ENCODE results near the gene LRFN3. TPM values are rescaled to one million over a fixed set of nuclear protein-coding genes. Genes with fewer than 3 reads are reported as not detected.
A peak's percentile ranks its signal among the peaks of the same experiment; 100 is the strongest.

LRFN3 gene
- total and polyA plus RNA-seq, 10 of the 15 experiments (the other 5 are each of a cell fraction or from before 2014, with no cell fraction given): 0.02 to 7.3 (median 2.0) TPM; not detected in 1

DNA sequence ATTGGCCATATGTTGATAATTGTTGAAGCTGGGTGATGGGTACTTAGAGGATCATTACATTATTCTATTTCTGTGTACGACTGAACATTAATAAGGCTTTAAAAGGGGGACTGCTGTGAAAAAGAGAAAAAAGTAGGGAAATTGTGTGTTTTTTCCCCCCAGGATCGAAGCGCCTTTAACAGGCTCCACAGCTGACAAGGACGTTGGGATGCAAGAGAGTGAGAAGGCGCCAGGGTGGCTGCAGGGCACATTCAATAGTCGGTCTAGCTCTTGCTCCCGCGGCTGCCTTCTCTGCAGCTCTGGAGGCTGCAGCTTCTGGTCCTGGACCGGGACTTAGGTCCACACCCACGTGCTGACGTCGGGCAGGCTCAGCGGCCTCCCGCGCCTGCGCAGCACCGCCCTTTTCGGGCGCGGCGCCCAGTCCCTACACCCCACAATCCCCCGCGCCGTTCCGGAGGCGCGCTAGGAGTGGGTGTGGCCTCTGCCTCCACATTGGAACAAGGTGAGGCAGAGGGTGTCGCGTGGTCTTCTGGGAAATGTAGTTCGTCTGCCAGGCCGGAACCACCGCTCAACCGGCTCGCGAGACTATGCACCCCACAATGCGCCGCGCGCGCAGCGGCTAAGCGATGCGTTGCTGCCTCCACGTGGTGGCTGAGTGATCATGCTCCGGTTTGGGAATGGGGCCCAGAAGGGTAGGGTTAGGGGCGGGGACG, 4.9 kb upstream of the LRFN3 start (continued):
- TF ChIP-seq ETV6 (conservative IDR thresholded peaks at IDR 0.05 in 1 of 2, IDR thresholded peaks at IDR 0.05 in 1 of 2; ENCODE audit: borderline replicate concordance in 1 of 2, low read depth in 1 of 2) (no peak), TCF3 (IDR thresholded peaks at IDR 0.05; ENCODE audit: borderline replicate concordance, insufficient read depth, low read depth, low read length) (peak; percentile 58; the same call in 1 of the 2 replicates), CREM (IDR thresholded peaks at IDR 0.05; ENCODE audit: low read depth) (peak; percentile 89), SP1 (IDR thresholded peaks at IDR 0.05; ENCODE audit: low read depth, low read length) (peak; percentile 79), SREBF1 (IDR thresholded peaks at IDR 0.05; ENCODE audit: low read length) (peak; percentile 50), POLR2AphosphoS2 (IDR thresholded peaks at IDR 0.05; ENCODE audit: low read depth, low read length) (peak; percentile 98), EGR1 (IDR thresholded peaks at IDR 0.05; ENCODE audit: borderline replicate concordance in 1 of 2, low read depth in 2 of 2, low read length in 2 of 2) (peak in 1 of 2 experiments; percentile 64; a peak in 2 of 3 replicates), ZBTB40 (IDR thresholded peaks at IDR 0.05; ENCODE audit: borderline replicate concordance) (peak; percentile 72; the same call in 1 of the 2 replicates), ZNF217 (IDR thresholded peaks at IDR 0.05) (no peak), ZBED1 (IDR thresholded peaks at IDR 0.05; ENCODE audit: borderline replicate concordance) (no peak), ZNF207 (IDR thresholded peaks at IDR 0.05; ENCODE audit: borderline replicate concordance) (peak; percentile 89), MXI1 (IDR thresholded peaks at IDR 0.05; ENCODE audit: low read depth, low read length) (peak; percentile 94)
- TF ChIP-seq, protein P1, sequence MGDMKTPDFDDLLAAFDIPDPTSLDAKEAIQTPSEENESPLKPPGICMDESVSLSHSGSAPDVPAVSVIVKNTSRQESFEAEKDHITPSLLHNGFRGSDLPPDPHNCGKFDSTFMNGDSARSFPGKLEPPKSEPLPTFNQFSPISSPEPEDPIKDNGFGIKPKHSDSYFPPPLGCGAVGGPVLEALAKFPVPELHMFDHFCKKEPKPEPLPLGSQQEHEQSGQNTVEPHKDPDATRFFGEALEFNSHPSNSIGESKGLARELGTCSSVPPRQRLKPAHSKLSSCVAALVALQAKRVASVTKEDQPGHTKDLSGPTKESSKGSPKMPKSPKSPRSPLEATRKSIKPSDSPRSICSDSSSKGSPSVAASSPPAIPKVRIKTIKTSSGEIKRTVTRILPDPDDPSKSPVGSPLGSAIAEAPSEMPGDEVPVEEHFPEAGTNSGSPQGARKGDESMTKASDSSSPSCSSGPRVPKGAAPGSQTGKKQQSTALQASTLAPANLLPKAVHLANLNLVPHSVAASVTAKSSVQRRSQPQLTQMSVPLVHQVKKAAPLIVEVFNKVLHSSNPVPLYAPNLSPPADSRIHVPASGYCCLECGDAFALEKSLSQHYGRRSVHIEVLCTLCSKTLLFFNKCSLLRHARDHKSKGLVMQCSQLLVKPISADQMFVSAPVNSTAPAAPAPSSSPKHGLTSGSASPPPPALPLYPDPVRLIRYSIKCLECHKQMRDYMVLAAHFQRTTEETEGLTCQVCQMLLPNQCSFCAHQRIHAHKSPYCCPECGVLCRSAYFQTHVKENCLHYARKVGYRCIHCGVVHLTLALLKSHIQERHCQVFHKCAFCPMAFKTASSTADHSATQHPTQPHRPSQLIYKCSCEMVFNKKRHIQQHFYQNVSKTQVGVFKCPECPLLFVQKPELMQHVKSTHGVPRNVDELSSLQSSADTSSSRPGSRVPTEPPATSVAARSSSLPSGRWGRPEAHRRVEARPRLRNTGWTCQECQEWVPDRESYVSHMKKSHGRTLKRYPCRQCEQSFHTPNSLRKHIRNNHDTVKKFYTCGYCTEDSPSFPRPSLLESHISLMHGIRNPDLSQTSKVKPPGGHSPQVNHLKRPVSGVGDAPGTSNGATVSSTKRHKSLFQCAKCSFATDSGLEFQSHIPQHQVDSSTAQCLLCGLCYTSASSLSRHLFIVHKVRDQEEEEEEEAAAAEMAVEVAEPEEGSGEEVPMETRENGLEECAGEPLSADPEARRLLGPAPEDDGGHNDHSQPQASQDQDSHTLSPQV (IDR thresholded peaks at IDR 0.05): peak; percentile 83; the same call in 1 of the 2 replicates
- TF ChIP-seq, protein P2, sequence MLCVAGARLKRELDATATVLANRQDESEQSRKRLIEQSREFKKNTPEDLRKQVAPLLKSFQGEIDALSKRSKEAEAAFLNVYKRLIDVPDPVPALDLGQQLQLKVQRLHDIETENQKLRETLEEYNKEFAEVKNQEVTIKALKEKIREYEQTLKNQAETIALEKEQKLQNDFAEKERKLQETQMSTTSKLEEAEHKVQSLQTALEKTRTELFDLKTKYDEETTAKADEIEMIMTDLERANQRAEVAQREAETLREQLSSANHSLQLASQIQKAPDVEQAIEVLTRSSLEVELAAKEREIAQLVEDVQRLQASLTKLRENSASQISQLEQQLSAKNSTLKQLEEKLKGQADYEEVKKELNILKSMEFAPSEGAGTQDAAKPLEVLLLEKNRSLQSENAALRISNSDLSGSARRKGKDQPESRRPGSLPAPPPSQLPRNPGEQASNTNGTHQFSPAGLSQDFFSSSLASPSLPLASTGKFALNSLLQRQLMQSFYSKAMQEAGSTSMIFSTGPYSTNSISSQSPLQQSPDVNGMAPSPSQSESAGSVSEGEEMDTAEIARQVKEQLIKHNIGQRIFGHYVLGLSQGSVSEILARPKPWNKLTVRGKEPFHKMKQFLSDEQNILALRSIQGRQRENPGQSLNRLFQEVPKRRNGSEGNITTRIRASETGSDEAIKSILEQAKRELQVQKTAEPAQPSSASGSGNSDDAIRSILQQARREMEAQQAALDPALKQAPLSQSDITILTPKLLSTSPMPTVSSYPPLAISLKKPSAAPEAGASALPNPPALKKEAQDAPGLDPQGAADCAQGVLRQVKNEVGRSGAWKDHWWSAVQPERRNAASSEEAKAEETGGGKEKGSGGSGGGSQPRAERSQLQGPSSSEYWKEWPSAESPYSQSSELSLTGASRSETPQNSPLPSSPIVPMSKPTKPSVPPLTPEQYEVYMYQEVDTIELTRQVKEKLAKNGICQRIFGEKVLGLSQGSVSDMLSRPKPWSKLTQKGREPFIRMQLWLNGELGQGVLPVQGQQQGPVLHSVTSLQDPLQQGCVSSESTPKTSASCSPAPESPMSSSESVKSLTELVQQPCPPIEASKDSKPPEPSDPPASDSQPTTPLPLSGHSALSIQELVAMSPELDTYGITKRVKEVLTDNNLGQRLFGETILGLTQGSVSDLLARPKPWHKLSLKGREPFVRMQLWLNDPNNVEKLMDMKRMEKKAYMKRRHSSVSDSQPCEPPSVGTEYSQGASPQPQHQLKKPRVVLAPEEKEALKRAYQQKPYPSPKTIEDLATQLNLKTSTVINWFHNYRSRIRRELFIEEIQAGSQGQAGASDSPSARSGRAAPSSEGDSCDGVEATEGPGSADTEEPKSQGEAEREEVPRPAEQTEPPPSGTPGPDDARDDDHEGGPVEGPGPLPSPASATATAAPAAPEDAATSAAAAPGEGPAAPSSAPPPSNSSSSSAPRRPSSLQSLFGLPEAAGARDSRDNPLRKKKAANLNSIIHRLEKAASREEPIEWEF (IDR thresholded peaks at IDR 0.05; ENCODE audit: insufficient replicate concordance, low read depth, low read length): no peak

All from GM12878 (cell line).